Stimulated activated CD4-positive, alpha-beta T cell treated with anti-CD3 and anti-CD28 coated beads, Interleukin-15, amount 100 ng/mL, for 24 hours (primary cell): ENCODE results near the gene SPINDOC.
"Not testable (repeated sequence)": the region's sequence is repeated elsewhere in the genome, so short reads cannot be mapped to it uniquely, and the experiment has no call there.

ENCODE experiments used
- DNase-seq: peaks from one replicate; pipeline ENCODE4 v3.0.0-alpha.2; 2020

The SPINDOC gene

DNA sequence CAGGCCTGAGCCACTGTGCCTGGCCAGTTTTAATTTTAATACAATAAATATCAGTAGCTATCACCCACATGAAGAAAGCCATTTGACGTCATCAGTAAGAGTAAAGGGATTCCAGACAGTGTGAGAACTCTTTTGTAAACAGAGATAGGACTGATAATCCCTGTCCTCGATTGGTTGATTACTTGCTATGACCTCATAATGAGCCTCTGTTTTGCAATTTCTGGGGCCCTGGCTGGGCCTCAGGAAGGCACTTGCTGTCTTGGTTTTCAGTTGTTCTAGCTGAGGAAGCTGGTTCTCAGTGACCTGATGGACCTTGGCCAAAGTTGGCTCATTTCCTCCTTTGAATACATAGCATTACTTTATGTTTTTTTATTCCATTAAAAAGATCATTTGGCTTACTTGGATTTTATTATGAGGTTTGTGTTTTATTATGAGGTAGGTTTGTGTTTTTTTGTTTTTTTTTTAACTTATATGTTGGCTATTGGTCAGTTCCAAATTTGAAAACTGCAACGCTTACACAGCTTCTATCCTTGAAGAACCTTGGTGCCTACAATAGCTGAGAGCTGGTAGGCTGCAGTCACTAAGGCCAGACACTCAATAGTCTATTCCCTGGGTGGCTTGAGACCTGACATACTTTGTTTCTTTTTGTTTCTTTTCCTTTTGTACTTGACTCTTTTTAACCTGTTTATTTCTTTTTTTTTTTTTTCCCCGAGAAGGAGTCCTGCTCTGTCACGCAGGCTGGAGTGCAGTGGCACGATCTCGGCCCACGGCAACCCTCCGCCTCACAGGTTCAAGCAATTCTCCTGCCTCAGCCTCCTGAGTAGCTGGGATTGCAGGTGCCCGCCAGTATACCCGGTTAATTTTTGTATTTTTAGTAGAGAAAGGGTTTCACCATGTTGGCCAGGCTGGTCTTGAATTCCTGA lies 45.6 kb downstream of the SPINDOC start:
- DNase-seq, result no peak

DNA sequence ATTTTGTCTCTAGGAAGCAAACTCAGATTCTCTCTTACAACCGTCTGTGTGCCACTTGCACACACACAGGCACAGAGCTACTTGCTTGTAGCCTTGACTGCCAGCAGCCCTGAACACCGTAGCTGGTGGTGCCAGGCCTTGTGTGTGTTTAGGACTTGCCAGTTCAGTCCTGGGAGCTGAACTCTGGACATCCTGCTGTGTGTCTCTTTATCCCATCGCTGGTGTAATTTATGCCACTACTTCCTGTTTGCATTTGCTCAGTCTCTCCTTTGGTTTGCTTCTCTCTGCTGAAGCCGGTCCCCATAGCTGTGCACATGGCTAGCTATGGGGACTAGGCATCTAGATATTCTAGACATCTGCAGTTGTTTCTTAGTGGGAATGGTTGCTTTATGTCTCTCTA lies 49.7 kb downstream of the SPINDOC start:
- DNase-seq, result no peak

DNA sequence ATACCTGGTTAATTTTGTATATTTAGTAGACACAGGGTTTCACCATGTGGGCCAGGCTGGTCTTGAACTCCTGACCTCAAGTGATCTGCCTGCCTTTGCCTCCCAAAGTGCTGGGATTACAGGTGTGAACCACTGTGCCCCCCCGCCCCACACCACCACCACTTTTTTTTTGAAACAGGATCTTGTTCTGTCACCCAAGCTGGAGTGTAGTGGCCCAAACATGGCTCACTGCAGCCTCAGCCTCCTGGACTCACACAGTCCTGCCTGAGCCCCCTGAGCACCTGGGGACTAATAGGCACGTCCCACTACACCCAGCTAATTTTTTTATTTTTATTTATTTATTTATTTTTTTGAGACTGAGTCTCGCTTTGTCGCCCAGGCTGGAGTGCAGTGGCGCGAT lies 50.4 kb downstream of the SPINDOC start:
- not testable (repeated sequence) for DNase-seq

DNA sequence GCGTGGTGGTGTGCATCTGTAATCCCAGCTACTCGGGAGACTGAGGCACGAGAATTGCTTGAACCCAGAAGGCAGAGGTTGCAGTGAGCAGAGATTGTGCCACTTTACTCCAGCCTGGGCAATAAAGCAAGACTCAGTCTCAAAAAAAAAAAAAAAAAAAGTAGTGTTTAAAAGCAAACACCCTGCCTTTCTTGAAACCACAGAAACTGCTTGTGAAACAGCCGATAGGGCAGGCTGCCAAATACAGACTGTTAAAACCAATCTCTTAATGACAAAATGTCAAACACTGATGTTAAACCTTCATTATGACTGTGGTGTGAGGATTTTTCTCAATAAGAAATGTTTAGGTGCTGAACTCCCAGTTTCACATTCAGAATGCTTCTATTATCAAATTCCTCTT lies 53.0 kb downstream of the SPINDOC start:
- peak; percentile 88 for DNase-seq

DNA sequence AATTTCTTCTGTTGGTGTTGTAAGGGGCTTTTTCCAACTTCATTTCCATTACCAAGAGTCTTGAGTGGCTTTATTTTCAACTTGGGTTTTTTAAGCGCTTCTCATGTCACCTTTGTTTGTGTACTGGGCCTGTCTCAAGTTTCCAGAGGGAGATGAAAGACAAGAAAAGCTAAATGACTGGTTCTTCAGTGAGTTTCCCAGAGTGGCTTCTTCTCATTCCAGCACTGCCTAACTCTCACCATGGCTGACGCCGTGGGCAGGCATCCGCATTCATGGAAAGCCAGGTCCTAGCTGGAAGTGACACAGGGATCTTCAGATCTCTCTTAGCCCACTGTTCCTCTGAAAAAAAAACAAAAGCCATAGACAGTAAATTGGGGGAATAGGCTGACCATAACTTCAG lies 54.3 kb downstream of the SPINDOC start:
- no peak for DNase-seq

DNA sequence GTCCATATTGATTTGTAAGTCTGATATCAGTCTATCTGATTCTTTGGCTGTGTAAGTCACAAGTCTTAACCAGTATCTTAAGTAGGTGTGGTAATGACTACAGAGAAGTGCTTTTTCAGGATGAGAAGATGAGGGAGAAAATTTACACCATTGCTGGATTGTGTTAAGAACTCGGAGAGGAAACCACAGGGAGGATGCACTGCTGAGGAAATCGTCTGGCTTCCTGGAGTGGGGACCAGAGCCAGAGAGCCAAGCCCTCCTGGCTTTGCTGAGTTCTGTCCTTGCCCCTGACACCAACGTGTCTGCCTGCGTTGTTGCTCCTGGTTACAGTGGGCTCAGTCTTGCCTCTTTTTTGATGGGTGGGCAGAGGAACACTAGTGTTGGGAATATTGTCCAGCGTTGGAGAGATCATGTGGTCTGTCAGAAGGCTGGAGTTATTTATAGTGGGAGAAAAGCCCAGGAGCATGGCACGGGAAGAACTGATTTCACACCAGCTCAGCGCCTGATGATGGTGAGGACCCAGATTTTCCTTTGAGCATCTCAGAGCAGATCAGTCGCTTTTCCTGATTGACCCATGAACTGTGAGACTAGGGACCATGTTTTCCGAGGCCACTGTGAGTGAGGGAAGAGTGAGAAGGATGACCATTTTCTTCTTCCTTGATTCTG lies 55.3 kb downstream of the SPINDOC start:
- no peak for DNase-seq

DNA sequence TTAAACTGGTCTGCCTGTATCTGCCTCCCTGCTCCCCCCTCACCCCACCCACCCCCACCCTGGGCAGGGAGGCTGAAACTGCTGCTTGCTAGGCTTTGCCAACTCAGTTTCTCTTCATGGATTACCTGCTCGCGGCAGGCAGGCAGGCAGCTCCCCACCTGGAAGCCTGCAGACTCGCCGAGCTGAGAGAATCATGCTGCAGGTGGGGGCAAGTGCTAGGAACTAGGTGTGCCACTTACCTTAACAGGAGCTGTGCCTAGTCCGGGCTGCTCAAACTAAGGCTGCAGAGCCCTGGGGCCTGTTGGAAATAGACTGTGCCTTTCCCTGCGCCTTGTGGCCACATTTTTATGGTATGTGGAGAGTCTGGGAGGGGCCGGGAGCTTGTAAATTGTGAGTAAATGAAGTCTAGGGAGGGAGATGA lies 55.9 kb downstream of the SPINDOC start:
- no peak for DNase-seq

DNA sequence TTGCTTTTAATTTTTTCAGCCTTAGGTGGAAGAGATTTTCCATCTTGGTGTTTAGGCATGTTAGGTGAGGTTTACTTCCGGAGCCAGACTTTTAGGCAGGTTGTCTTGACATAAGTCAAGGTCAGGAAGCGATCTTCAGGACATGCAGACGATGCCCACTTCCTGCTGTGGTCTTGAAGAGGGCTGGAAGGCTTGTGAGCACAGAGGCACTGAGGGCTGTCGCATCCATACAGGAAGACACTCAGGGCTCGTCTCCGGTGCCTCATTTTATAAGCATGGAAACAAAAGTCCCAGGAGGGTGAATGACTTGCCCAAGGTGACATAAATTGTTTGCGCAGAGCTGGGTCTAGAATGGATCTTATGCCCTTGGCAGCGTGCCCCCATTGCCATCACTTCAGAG lies 56.4 kb downstream of the SPINDOC start:
- peak; percentile 35 for DNase-seq

DNA sequence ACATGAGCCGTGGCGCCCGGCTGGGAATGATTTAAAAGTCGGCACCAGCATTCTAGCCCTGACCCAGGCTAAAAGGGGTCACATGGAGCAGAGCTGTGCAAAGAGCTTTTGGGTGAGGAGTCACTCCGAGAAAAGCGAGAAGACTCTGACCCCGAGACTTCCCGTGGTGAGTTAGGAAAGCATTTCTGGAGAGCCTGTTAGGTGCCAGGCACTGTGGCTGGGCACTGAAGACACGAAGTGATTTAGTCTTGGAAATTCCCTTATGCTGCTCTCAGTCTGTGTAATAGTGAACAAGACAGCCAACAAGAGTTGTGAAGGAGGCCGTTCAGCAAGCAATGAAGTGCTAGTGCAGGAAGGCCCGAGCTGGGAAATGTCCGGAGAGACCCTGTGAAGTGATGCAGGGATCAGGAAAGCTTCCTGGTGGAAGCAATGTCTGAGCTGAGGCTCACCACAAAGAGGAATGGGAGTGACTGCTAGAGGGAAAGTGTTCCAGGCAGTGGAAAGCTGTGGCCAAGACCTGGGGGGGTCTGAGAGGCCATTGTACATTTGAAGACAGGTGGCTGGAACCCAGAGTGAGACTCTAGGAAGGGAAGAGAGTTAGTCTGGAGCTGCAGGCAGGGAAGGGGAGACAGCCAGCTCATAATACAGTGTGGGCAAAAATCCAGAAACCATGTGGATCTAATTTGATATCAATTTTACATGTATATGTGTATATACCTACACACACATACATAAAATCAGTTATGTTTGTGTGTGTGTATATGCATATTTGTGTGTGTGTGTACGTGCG lies 57.3 kb downstream of the SPINDOC start:
- DNase-seq, result peak; percentile 21

DNA sequence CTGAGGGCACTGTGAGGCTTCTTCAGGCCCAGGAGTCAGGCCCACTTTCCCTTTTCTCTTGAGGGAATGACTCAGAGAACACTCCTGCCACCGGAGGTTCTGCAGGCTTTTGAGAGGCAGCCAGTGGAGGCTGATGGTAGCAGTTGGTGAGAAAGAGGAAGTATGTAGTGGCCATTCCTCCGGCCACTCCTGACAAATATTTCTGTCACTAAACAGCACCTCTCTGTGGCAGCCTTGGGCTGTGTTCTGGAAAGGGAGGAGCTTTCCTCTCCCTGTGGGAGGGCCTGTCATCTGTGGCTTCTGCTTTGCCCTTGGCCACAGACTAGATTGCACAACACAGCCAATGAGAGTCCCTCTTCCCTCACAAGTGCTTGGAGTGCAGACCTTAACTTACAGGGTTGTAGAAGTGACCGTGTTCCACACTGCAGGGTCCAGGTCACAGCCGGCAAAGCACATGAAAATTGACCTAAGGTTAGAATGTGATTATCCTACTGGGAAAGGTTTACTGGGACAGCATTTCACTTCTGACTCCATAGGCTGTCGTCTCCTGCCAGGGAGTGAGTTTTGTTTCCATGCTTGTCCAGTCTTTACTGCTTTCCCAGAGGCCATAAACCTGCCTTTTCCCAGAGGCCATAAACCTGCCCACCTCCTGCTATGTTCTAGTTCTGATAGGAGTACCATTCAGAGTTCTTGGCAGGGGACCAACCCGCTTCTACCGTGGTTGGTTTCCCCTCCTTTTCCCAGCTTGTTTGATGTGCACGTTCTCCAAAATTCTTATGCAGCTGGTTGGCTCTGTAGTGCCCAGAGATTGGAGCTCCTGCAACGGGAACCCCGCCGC lies 58.9 kb downstream of the SPINDOC start:
- peak; percentile 45 for DNase-seq

DNA sequence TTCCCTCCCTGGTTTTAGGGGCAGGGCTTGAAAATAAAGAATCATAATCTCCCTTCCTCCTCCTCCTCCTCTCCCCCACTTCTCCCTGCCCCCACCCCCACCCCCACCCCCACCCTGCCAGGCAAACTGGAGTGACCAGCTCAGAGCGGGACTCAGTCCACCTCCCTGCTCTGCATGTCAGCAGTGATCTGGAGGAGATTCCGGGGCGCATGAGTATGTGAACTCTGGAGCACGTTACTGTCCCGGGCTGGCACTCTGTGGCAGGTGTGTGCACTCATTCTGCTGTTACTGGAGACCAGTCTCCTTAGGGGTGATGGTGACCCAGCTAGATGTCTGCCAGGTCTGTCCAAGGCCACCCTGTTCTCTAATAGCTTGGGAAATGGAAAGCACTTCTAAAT lies 59.5 kb downstream of the SPINDOC start:
- DNase-seq, result no peak

DNA sequence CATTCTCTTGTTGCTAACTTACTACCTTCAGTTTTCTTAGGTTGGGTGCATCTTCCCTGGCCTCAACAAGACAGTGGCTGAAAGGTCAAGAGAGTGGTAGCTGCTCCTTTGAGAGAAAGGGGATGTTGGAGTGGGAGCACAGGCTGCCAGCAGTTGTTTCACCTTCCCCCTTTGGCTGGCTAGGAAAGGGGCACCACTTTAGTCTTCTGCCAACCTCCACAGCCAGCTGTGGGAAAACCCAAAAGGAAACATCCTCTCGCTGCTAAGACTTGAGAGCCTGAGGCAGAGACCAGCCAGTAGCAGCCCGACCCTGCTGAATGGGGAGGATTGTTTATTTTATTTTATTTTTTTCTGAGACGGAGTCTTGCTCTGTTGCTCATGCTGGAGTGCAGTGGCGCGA lies 60.1 kb downstream of the SPINDOC start:
- no peak for DNase-seq

DNA sequence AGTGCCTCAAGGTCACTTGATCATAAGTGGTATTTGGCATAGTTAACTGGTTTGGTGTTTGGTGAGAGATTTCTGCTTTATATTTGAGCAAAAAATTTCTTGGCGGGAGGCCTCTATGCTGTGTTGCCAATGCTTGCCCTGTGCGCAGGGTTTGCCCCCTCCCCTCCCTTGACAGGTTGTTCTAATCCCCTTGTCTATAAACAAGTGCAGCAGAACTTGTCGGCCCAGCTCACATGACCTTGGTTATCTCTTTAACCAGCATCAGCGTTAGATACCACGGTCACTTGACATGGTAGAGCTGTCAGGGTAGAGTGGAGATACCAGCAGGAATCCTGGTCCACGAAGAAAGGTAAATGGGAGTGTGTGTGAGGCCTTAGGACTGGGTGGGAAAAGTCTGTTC lies 61.3 kb downstream of the SPINDOC start:
- DNase-seq, result no peak

DNA sequence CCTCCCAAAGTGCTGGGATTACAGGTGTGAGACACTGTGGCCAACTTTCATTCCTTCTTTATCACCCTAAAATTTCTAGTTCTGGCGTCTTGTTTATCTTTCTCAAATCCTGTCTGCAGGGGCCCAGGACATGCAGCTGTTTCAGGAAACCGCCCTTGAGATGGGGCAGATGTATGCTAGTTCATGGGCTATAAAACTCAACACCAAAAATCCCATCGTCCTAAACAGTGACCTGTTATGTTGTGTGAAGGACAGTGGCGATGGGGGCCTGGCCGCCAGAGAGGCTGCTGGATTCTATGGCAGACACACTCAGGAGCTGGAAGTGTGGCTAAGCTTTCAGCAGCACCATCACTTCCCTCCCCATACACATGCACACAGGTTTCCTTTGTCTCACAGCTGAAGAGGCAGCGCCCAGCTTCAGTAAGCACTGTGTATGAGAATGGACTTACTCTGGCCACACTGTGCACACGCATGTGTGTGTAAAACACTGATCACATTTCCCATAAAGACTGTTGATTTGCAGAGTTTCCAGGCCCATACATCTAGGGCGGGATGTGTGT lies 62.3 kb downstream of the SPINDOC start:
- no peak for DNase-seq

DNA sequence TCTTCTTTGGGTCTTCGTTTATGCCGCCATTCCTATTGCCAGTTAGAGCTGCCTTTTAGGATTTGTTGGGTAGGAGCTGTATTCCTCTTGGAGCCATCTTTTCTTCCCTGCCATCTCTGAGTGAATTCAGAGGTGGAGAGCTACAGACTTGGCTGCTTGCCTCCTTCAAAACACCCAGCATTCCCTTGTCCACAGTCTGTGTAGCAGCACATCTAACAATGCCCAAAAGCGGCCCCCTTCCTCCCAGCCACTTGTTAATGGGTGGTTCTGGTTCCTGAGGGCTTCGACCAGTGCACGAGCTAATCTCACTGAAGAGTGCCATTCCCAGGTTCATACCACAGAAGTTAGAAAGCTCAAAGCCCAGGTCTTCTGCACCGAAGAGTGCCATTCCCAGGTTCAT lies 63.4 kb downstream of the SPINDOC start:
- no peak for DNase-seq
